A549 (cell line): ENCODE results near the gene TUT1.

Experiments used
- CEBPB ChIP-seq, 2 experiments: fragments of >200 bp in 1 of 2; sonication (Bioruptor Twin) in 1 of 2; formaldehyde crosslinking in 1 of 2; IDR thresholded peaks; 2 replicates each; pipeline ENCODE4 v1.6.1; 2012 to 2016
- EP300 ChIP-seq, 2 experiments: fragments of >200 bp; sonication (Bioruptor Twin); formaldehyde crosslinking; IDR thresholded peaks; 2 replicates in 1 of 2; 3 replicates in 1 of 2; pipeline ENCODE4 v1.6.1; 2016 to 2017
- POLR2A ChIP-seq: IDR thresholded peaks from 2 replicates; pipeline ENCODE4 v1.6.1; 2012; ENCODE audit warnings: mild to moderate bottlenecking, low read length
- POLR2AphosphoS2 ChIP-seq: conservative IDR thresholded peaks from 2 replicates; pipeline ENCODE4 v1.6.1; 2012; ENCODE audit warnings: low read length, improper control_type of control experiment, inconsistent platforms
- ZFP36 ChIP-seq: fragments of 450-650 bp; IDR thresholded peaks from 2 replicates; pipeline ENCODE4 v1.6.1; 2014; ENCODE audit warnings: borderline replicate concordance; ENCODE audit not compliant: partially characterized antibody
- TF ChIP-seq, protein P1 (sequence below): fragments of 250-450 bp; sonication (Bioruptor Pico); IDR thresholded peaks from 2 replicates; pipeline ENCODE4 v1.5.0; 2021; ENCODE audit warnings: mild to moderate bottlenecking, moderate library complexity, borderline replicate concordance

DNA sequence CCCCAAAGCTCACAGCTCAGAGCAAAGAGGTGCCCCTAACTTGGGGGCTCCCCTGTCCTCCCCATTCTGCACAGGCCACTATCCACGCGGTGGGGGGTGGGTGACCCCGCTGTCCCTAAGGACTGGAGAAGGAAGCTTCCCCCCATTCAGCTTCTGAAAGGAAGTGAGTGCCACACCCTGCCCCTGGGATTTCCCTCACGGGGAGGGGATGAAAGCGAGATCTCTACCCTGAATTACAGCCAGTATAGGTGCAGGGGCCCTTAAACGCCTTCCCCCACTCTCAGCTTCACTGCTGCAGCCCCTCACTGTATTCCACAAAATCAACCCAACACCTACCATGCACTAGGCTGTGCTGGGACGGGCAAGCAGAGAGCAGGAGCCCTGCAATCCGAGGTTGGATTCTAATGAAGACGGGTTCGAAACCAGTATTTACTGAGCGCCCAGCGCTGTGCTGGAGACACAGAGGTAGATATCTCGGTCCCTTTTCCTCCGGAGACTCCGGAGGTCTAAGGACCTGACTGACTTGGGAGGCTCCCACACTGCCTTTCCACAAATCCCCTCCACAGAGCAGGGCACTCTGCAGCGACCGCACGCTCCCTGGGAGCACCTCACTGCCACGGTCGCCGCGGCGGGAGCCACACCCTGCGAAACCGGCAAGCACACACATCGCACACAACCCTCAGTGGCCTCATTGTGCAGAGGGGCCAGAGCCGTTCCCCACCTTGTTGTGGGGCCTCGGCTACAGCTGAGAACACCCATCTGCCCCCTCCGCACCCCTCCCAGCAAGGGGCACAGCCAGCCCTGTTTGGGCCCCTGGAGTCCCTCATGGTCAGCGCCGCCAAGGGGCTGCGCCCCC, 46.5 kb downstream of the TUT1 start:
- TF ChIP-seq ZFP36 (no peak), POLR2AphosphoS2 (no peak), CEBPB (IDR thresholded peaks at IDR 0.05) (no peak), POLR2A (no peak), EP300 (IDR thresholded peaks at IDR 0.05) (no peak)
- TF ChIP-seq, protein P1, sequence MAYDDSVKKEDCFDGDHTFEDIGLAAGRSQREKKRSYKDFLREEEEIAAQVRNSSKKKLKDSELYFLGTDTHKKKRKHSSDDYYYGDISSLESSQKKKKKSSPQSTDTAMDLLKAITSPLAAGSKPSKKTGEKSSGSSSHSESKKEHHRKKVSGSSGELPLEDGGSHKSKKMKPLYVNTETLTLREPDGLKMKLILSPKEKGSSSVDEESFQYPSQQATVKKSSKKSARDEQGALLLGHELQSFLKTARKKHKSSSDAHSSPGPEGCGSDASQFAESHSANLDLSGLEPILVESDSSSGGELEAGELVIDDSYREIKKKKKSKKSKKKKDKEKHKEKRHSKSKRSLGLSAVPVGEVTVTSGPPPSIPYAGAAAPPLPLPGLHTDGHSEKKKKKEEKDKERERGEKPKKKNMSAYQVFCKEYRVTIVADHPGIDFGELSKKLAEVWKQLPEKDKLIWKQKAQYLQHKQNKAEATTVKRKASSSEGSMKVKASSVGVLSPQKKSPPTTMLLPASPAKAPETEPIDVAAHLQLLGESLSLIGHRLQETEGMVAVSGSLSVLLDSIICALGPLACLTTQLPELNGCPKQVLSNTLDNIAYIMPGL (CRISPR knock-in tag): no peak
